GM12878 (cell line): ENCODE data around the gene KLF11. TPM values are rescaled to one million over a fixed set of nuclear protein-coding genes. Genes with fewer than 3 reads are reported as not detected.

ENCODE experiments used
- ATAC-seq: fragments of 200-7000 bp; cut with Tn5 transposase; 3 replicates; pipeline ENCODE4 v1.9.1; 2020; ENCODE audit warnings: mild to moderate bottlenecking, moderate library complexity
- BruUV-seq: library from RNA; stranded (reverse); fragments of 400-500 nt; replicated peaks from 2 replicates; lab custom pipeline; 2021; lab: Mats Ljungman, UMichigan
- CTCF ChIA-PET: fragments of 300-600 bp; sonication (Branson Sonifier 250); formaldehyde crosslinking; extraction: SDS; loops from one replicate; lab custom pipeline; 2021; ENCODE audit warnings: inconsistent platforms; lab: Yijun Ruan, JAX
- POLR2A ChIA-PET: fragments of 350-600 bp; formaldehyde crosslinking; extraction: SDS; loops from one replicate; lab custom pipeline; 2021; ENCODE audit warnings: inconsistent platforms; lab: Charles Lee
- RAD21 ChIA-PET: fragments of 300-600 bp; sonication (Branson Sonifier 250); formaldehyde crosslinking; loops from one replicate; lab custom pipeline; 2023; ENCODE audit warnings: antibody characterized with exemption; ENCODE audit not compliant: unreplicated experiment; lab: Charles Lee
- SMC1A ChIA-PET: fragments of 300-600 bp; sonication (Branson Sonifier 250); formaldehyde crosslinking; loops from one replicate; lab custom pipeline; 2023; ENCODE audit not compliant: unreplicated experiment, uncharacterized antibody; lab: Charles Lee
- DNase-seq: peaks from one replicate; pipeline ENCODE4 v3.0.0-alpha.2; 2011; ENCODE audit warnings: low read depth, low spot score
- FAIRE-seq: peaks from 3 replicates; lab custom pipeline; 2011; peaks lifted over from hg19 to GRCh38; lab: Jason Lieb, UNC
- H2AFZ ChIP-seq: 2 replicates; pipeline ENCODE4 v1.6.0; 2011; ENCODE audit warnings: low read depth, low read length, control low read depth; ENCODE audit not compliant: control insufficient read depth
- H3K27ac ChIP-seq: 2 replicates; pipeline ENCODE4 v1.5.1; 2011; ENCODE audit warnings: control low read depth; ENCODE audit not compliant: control insufficient read depth, insufficient read depth
- H3K27me3 ChIP-seq, 2 experiments: replicated peaks in 1 of 2; 2 replicates each; pipeline versions ENCODE4 v1.6.0 to v1.6.1; 2011; ENCODE audit warnings: low read length in 1 of 2; ENCODE audit not compliant: control insufficient read depth in 2 of 2, insufficient read depth in 2 of 2
- H3K36me3 ChIP-seq, 2 experiments: 2 replicates each; pipeline ENCODE4 v1.5.1; 2011; ENCODE audit warnings: low read length in 1 of 2; ENCODE audit not compliant: control insufficient read depth in 2 of 2, insufficient read depth in 2 of 2
- H3K4me1 ChIP-seq: 2 replicates; pipeline ENCODE4 v1.6.1; 2011; ENCODE audit warnings: mild to moderate bottlenecking, low read length, moderate library complexity, mixed read lengths; ENCODE audit not compliant: control insufficient read depth, insufficient read depth
- H3K4me2 ChIP-seq: 2 replicates; pipeline ENCODE4 v1.6.0; 2011; ENCODE audit warnings: control low read depth; ENCODE audit not compliant: control insufficient read depth, insufficient read depth
- H3K4me3 ChIP-seq: fragments of 200-600 bp; sonication (generic); 2 replicates; pipeline ENCODE4 v1.5.1; 2016
- H3K79me2 ChIP-seq: 2 replicates; pipeline ENCODE4 v1.6.0; 2011; ENCODE audit warnings: low read length; ENCODE audit not compliant: control insufficient read depth, insufficient read depth
- H3K9ac ChIP-seq: 2 replicates; pipeline ENCODE4 v1.8.0; 2011; ENCODE audit warnings: low read length, control low read depth, mixed read lengths; ENCODE audit not compliant: control insufficient read depth, insufficient read depth
- H3K9me3 ChIP-seq: replicated peaks from 3 replicates; pipeline ENCODE4 v1.5.1; 2011; ENCODE audit warnings: mild to moderate bottlenecking, low read length; ENCODE audit not compliant: control insufficient read depth, insufficient read depth
- H4K20me1 ChIP-seq: 2 replicates; pipeline ENCODE4 v1.6.0; 2011; ENCODE audit not compliant: control insufficient read depth, insufficient read depth
- BRCA1 ChIP-seq: IDR thresholded peaks from 2 replicates; pipeline ENCODE4 v1.6.1; 2011; ENCODE audit warnings: low read depth, low read length, improper control_type of control experiment
- CHD1 ChIP-seq: IDR thresholded peaks from 2 replicates; pipeline ENCODE4 v1.6.1; 2012; ENCODE audit warnings: low read depth, low read length, improper control_type of control experiment
- ELK1 ChIP-seq: IDR thresholded peaks from 2 replicates; pipeline ENCODE4 v1.6.1; 2012; ENCODE audit warnings: low read depth, low read length, improper control_type of control experiment
- FOXM1 ChIP-seq: IDR thresholded peaks from 2 replicates; pipeline ENCODE4 v1.6.1; 2012; ENCODE audit warnings: low read depth, mild to moderate bottlenecking, inconsistent platforms, low read length, moderate library complexity
- IKZF2 ChIP-seq, 2 experiments: fragments of 450-650 bp; IDR thresholded peaks; 2 replicates each; pipeline ENCODE4 v1.6.1; 2017; ENCODE audit warnings: mild to moderate bottlenecking in 2 of 2, moderate library complexity in 2 of 2
- IRF5 ChIP-seq: fragments of 450-650 bp; IDR thresholded peaks from 2 replicates; pipeline ENCODE4 v1.6.1; 2017; ENCODE audit warnings: borderline replicate concordance
- NFYA ChIP-seq: IDR thresholded peaks from 2 replicates; pipeline ENCODE4 v1.6.1; 2011; ENCODE audit warnings: low read depth, mild to moderate bottlenecking, low read length, improper control_type of control experiment, borderline replicate concordance
- PRDM15 ChIP-seq: fragments of 450-650 bp; formaldehyde crosslinking; IDR thresholded peaks from 2 replicates; pipeline ENCODE4 v1.4.0; 2020; ENCODE audit warnings: mild to moderate bottlenecking, moderate library complexity
- RCOR1 ChIP-seq: conservative IDR thresholded peaks from 2 replicates; pipeline ENCODE4 v1.6.1; 2012; ENCODE audit warnings: low read depth, low read length, improper control_type of control experiment
- SMC3 ChIP-seq: IDR thresholded peaks from 2 replicates; pipeline ENCODE4 v1.6.1; 2011; ENCODE audit warnings: low read length, improper control_type of control experiment, borderline replicate concordance
- SREBF1 ChIP-seq: IDR thresholded peaks from 2 replicates; pipeline ENCODE4 v1.6.1; 2012; ENCODE audit warnings: mild to moderate bottlenecking, low read length
- SRF ChIP-seq, 2 experiments: IDR thresholded peaks; 2 replicates each; pipeline ENCODE4 v1.6.1; 2011; ENCODE audit warnings: low read depth in 2 of 2, low read length in 2 of 2, mild to moderate bottlenecking in 1 of 2, moderate library complexity in 1 of 2
- STAT3 ChIP-seq: IDR thresholded peaks from 2 replicates; pipeline ENCODE4 v1.6.1; 2011; ENCODE audit warnings: low read depth, low read length, improper control_type of control experiment
- ZBED1 ChIP-seq: IDR thresholded peaks from 2 replicates; pipeline ENCODE4 v1.6.1; 2016; ENCODE audit warnings: borderline replicate concordance
- ZNF207 ChIP-seq: fragments of 450-650 bp; IDR thresholded peaks from 2 replicates; pipeline ENCODE4 v1.6.1; 2014; ENCODE audit warnings: antibody characterized with exemption, mild to moderate bottlenecking, borderline replicate concordance
- ZNF687 ChIP-seq: fragments of 450-650 bp; IDR thresholded peaks from 2 replicates; pipeline ENCODE4 v1.6.1; 2017; ENCODE audit warnings: mild to moderate bottlenecking, moderate library complexity
- WGBS: methylation state at CpG from one replicate; pipeline ENCODE4 v1.1.6; 2016; ENCODE audit warnings: low lambda C conversion rate; ENCODE audit not compliant: insufficient replicate concordance, insufficient coverage; ENCODE audit errors: missing lambda C conversion rate; 5-methylcytosine and 5-hydroxymethylcytosine counted together
- in situ Hi-C: fragments of 300-500 bp; cut with MboI; formaldehyde crosslinking; loops from 9 replicates; pipeline ENCODE4 v1.14.3; 2018; ENCODE audit warnings: mixed read lengths
- intact Hi-C: fragments of 100-400 bp; cut with micrococcal nuclease; formaldehyde crosslinking; loops from one replicate; pipeline ENCODE4 v1.14.2; 2022; ENCODE audit not compliant: unreplicated experiment
- polyA plus RNA-seq, 11 experiments: library from polyadenylated mRNA; depleted of rRNA in 4 of 11; unstranded in 6 of 11; stranded (reverse) in 5 of 11; fragments of >200 nt; fragmentation: Nextera tagmentation in 4 of 11; fragmentation: Illumina TruSeq in 1 of 11; extraction: Ambion mirVana in 4 of 11; extraction: Trizol in 1 of 11; gene quantifications; 1 replicate in 1 of 11; 2 replicates in 10 of 11; pipeline versions ENCODE4 v1.2.1 to v1.2.3, GENCODE V29; 2011 to 2016; ENCODE audit warnings: inconsistent platforms in 2 of 11, missing spikeins in 2 of 11, low read depth in 1 of 11
- total RNA-seq, 4 experiments: library from RNA; depleted of rRNA in 3 of 4; stranded (reverse); fragments of >200 nt in 3 of 4; fragmentation: Illumina TruSeq in 1 of 4; extraction: Trizol in 1 of 4; gene quantifications; 2 replicates each; pipeline versions ENCODE4 v1.2.1 to v1.2.3, GENCODE V29; 2013 to 2021

KLF11 gene
- total and polyA plus RNA-seq, 10 of the 15 experiments (the other 5 are each of a cell fraction or from before 2014, with no cell fraction given): 0.03 to 0.54 (median 0.14) TPM; not detected in 1

GRCh38 chr2:10004401-10004800, 38.9 kb upstream of the KLF11 start:
- in situ Hi-C loops: no loop called here
- TF ChIP-seq IRF5 (no peak), NFYA (no peak), ZBED1 (no peak), SREBF1 (no peak), ELK1 (no peak), BRCA1 (no peak), CHD1 (no peak), SRF (IDR thresholded peaks at IDR 0.05; ENCODE audit: low read depth in 2 of 2, low read length in 2 of 2) (no peak), STAT3 (no peak), ZNF687 (no peak), RCOR1 (no peak), ZNF207 (no peak), IKZF2 (IDR thresholded peaks at IDR 0.05) (no peak), PRDM15 (no peak), SMC3 (no peak), FOXM1 (no peak)

More at GRCh38 chr2:10004401-10004800, 38.9 kb upstream of the KLF11 start:
- H3K79me2 ChIP-seq: no peaks in the 10 kb centered on the region
- intact Hi-C loops: no loop called here
- H3K4me1 ChIP-seq: no peaks in the 10 kb centered on the region
- POLR2A ChIA-PET: no interaction called here
- H3K27me3 ChIP-seq: no peaks in the 10 kb centered on the region
- WGBS: 34% methylated on average over 5 of the region's 5 CpGs
- RAD21 ChIA-PET: no interaction called here
- no peak overlapping the region for H3K9ac ChIP-seq
- FAIRE-seq (no peak), DNase-seq (no peak), ATAC-seq (no peak)
- H3K4me2 ChIP-seq: no peak overlapping the region
- no peaks in the 10 kb centered on the region for H4K20me1 ChIP-seq
- no peaks in the 10 kb centered on the region for H3K9me3 ChIP-seq
- no peaks in the 10 kb centered on the region for H3K36me3 ChIP-seq
- no peak overlapping the region for H2AFZ ChIP-seq
- SMC1A ChIA-PET: no interaction called here
- CTCF ChIA-PET: no interaction called here
- H3K4me3 ChIP-seq: no peak overlapping the region
- no TSS peak for BruUV-seq
- no peak overlapping the region for H3K27ac ChIP-seq
